Measurements from ENCODE around the gene POP5. TPM values are rescaled to one million over a fixed set of nuclear protein-coding genes. Genes with fewer than 3 reads are reported as not detected.

Gene POP5
- total RNA-seq, 3 donors from 2014 or later (not counting 1 experiment from before 2014, with no cell fraction given), result 38.7 to 54.3 (median 42.9) TPM

- Histone ChIP-seq H3K27me3 (ENCODE audit: control insufficient read depth, insufficient read depth, low read length) (no peaks in the 10 kb centered on the region), H3K27ac (ENCODE audit: low read length) (no peak overlapping the region), H3K9me3 (ENCODE audit: control insufficient read depth, insufficient read depth, low read length) (no peaks in the 10 kb centered on the region), H3K4me1 (ENCODE audit: control insufficient read depth, insufficient read depth, low read length) (peaks cover 14% of the 10 kb centered on the region), H3K4me3 (ENCODE audit: low read length) (no peak overlapping the region), H3K36me3 (ENCODE audit: control insufficient read depth, insufficient read depth, low read length) (peaks cover 28% of the 10 kb centered on the region)
- H3K36me3 Mint-ChIP-seq, result no peaks in the 10 kb centered on the region
- H3K4me3 Mint-ChIP-seq, result no peak overlapping the region
- H3K27me3 Mint-ChIP-seq (ENCODE audit: low read depth in 2 of 2), result no peaks in the 10 kb centered on the region
- no peaks in the 10 kb centered on the region for H3K9me3 Mint-ChIP-seq
- DNase-seq, result no peak
- intact Hi-C loops (cut with micrococcal nuclease), result no loop called here
- ATAC-seq, result no peak
- WGBS (ENCODE audit: insufficient coverage), result 98% methylated on average over 4 of the region's 5 CpGs
- no peak overlapping the region for H3K27ac Mint-ChIP-seq
- peaks cover 52 to 62% of the 10 kb centered on the region in 2 donors for H3K4me1 Mint-ChIP-seq
- no peak for TF ChIP-seq CTCF (IDR thresholded peaks at IDR 0.05)
Measured at GRCh38 chr12:120542166-120542565, 39.0 kb downstream of the POP5 start.

- no peaks in the 10 kb centered on the region for H3K36me3 Mint-ChIP-seq
- H3K27me3 ChIP-seq (ENCODE audit: control insufficient read depth, insufficient read depth, low read length), result no peaks in the 10 kb centered on the region
- H3K9me3 ChIP-seq (ENCODE audit: control insufficient read depth, insufficient read depth, low read length), result no peaks in the 10 kb centered on the region
- H3K9me3 Mint-ChIP-seq, result no peaks in the 10 kb centered on the region
- no peak overlapping the region for H3K4me3 ChIP-seq (ENCODE audit: low read length)
- H3K4me1 ChIP-seq (ENCODE audit: control insufficient read depth, insufficient read depth, low read length), result peaks cover 30% of the 10 kb centered on the region
- H3K4me3 Mint-ChIP-seq, result peak overlapping the region; percentile 17
- H3K27me3 Mint-ChIP-seq (ENCODE audit: low read depth in 2 of 2), result no peaks in the 10 kb centered on the region
- peaks cover 19% of the 10 kb centered on the region for H3K36me3 ChIP-seq (ENCODE audit: control insufficient read depth, insufficient read depth, low read length)
- WGBS (ENCODE audit: insufficient coverage), result 19% methylated on average over 3 of the region's 3 CpGs
- H3K27ac ChIP-seq (ENCODE audit: low read length), result no peak overlapping the region
- DNase-seq (no peak), ATAC-seq (peak in 1 of 3 donors; percentile 69)
- peaks cover 67 to 68% of the 10 kb centered on the region in 2 donors for H3K4me1 Mint-ChIP-seq
- peak overlapping the region; percentile 54 to 76 for H3K27ac Mint-ChIP-seq
- TF ChIP-seq CTCF (IDR thresholded peaks at IDR 0.05), result no peak
- intact Hi-C loops (cut with micrococcal nuclease), result no loop called here
Measured at GRCh38 chr12:120540445-120540844, 40.8 kb downstream of the POP5 start.

- WGBS (ENCODE audit: insufficient coverage), result 53% methylated on average over 1 of the region's 1 CpG
- intact Hi-C loops (cut with micrococcal nuclease), result loop anchor here (5.0 kb wide), 1 partner anchor 43 kb away; the partner anchor contains the start of gene POP5
- H3K9me3 Mint-ChIP-seq, result no peaks in the 10 kb centered on the region
Measured at GRCh38 chr12:120539303-120539702, 41.9 kb downstream of the POP5 start.

More at GRCh38 chr12:120539303-120539702, 41.9 kb downstream of the POP5 start:
- DNase-seq, result no peak
- Histone ChIP-seq H3K4me3 (ENCODE audit: low read length) (no peak overlapping the region), H3K27me3 (ENCODE audit: control insufficient read depth, insufficient read depth, low read length) (no peaks in the 10 kb centered on the region), H3K9me3 (ENCODE audit: control insufficient read depth, insufficient read depth, low read length) (no peaks in the 10 kb centered on the region), H3K27ac (ENCODE audit: low read length) (no peak overlapping the region), H3K36me3 (ENCODE audit: control insufficient read depth, insufficient read depth, low read length) (peaks cover 16% of the 10 kb centered on the region), H3K4me1 (ENCODE audit: control insufficient read depth, insufficient read depth, low read length) (peaks cover 33% of the 10 kb centered on the region)
- H3K4me1 Mint-ChIP-seq, result peaks cover 65 to 70% of the 10 kb centered on the region in 2 donors
- no peak for TF ChIP-seq CTCF (IDR thresholded peaks at IDR 0.05)
- no peaks in the 10 kb centered on the region for H3K27me3 Mint-ChIP-seq (ENCODE audit: low read depth in 2 of 2)
- no peaks in the 10 kb centered on the region for H3K36me3 Mint-ChIP-seq
- H3K4me3 Mint-ChIP-seq, result peak overlapping the region; percentile 77
- no peak for ATAC-seq
- H3K27ac Mint-ChIP-seq, result peak overlapping the region; percentile 85 to 97

Data from natural killer cell (primary cell).